NOMO-1 treated with DMSO at 0.1 percent for 48 hours (cell line): ENCODE data around the gene SLC15A1.
A peak's percentile ranks its signal among the peaks of the same experiment; 100 is the strongest.

Experiments used
- DNase-seq: peaks from one replicate; lab custom pipeline; 2025; ENCODE audit not compliant: unreplicated experiment; lab: John Stamatoyannopoulos, UW

SLC15A1 gene

DNA sequence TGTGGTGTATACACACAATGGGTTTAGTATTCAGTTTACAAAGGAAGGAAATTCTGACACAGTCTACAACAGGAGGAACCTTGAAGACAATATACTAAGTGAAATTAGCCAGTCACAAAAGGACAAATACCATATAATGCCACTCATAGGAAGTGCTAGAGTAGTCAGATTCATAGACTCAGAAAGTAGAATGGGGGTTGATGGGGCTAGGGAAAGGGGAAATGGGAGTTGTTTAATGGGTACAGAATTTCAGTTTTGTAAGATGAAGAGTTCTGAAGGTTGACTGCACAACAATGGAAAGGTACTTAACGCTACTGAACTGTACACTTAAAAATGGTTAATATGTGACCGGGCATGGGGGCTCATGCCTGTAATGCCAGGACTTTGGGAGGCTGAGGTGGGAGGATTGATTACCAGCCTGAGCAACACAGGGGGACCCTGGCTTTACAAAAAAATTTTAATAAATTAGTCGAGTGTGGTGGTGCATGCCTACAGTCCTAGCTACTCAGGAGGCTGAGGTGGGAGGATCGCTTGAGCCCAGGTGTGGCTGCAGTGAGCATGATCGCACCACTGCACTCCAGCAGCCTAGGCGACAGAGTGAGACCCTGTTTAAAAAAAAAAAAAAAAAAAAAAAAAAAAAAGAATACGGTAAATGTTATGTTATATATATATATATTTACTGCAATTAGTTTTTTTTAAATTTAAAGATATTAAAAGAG, 45.0 kb downstream of the SLC15A1 start:
- no peak for DNase-seq

DNA sequence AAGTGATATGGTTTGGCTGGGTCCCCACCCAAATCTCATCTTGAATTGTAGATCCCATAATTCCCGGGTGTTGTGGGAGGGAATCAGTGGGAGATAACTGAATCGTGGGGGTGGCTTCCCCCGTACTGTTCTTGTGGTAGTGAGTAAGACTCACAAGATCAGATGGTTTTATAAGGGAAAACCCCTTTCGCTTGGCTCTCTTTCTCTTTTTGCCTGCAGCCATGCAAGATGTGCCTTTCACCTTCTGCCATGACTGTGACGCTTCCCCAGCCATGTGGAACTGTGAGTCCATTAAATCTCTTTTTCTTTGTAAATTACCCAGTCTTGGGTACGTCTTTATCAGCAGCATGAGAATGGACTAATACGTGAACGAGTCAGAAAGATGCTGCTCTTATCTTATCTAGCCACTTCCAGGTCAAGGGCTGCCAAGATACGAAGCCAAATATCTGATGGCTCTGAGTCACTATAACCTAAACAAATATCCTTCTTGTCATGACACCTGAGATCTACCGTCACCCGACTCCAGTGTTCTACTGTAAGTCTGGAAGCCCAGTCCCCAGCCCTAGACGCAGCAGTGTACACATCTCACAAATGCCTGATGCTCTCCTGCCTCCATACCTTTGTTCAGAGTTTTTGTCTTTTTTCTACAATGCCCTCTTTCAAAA, 45.9 kb downstream of the SLC15A1 start:
- no peak for DNase-seq

GRCh38 chr13:98697791-98698190, 54.7 kb downstream of the SLC15A1 start:
- no peak for DNase-seq

GRCh38 chr13:98693756-98694155, 58.7 kb downstream of the SLC15A1 start:
- DNase-seq: no peak

DNA sequence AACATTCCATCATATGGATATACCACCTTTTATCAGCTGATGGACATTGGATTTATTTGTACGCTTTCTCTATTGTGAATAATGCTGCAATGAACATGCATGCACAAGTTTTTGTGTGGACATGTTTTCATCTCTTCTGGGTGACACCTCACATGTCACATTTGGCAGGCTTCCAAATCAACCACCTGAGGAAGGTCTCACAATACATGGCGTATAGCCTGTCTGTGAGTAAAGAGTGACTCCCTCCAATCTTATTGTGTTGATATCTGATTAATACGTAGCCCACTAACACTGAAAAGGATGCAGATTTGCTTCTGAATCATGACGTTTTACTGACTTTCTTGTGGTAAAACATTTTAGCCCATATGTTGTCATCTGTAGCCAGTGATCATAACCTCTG, 61.1 kb downstream of the SLC15A1 start:
- no peak for DNase-seq

DNA sequence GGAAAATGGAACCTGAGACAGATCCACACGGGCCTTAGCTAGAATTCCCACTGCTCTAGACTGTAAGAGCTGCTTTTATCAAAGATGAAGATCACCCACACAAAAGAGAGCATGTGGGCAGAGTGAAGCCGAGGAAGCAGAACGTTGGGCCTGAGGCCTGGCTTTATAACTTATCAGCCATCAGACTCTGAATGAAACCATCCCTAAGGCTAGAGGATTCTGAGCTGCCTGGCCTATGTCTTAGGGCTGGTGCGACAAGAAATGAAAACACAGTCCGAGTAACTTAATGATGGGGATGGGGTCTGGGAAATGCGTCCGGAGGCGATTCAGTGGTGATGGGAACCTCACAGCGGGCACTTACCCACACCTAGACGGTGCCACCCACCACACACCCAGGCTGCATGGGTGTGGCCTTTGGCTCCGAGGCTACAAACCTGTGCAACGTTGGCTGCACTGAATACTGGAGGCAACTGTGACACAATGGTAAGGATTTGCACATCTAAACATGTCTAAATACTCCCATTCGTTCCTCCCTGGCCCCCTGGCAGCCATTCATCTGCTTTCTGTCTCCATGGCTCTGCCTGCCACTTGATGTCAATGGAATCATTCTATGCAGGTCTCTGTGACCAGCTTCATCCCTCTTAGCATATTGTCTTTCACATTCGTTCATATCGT, 62.0 kb downstream of the SLC15A1 start:
- DNase-seq: no peak

DNA sequence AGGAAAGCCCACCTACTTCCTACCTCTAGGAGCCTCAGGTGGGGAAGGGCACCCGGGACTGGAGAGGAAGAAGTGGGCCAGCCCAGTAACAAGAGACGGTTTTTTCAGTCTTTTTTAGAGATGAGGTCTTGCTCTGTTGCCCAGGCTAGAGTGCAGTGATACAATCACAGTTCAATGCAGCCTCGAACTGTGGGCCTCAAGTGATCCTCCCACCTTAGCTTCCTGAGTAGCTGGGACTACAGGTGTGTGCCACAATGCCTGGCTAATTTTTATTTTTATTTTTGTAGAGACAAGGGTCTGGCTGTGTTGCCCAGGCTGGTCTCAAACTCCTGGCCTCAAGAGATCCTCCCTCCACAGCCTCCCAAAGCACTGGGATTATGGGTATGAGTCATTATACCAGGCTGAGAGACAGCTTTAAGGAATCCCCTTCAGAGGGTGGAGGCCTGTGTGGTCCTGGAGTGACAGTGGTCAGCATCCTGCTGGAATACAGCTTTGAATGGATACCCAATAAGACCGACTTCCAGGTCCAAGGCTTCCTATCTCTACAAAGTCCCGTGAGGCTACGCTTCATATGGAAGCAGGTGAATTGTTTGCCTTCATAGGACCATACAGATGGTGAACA, 63.0 kb downstream of the SLC15A1 start:
- DNase-seq: no peak

- no peak for DNase-seq
Observed at GRCh38 chr13:98688373-98688772, 64.1 kb downstream of the SLC15A1 start.

- DNase-seq: no peak
Observed at GRCh38 chr13:98687319-98687718, 65.2 kb downstream of the SLC15A1 start.

DNA sequence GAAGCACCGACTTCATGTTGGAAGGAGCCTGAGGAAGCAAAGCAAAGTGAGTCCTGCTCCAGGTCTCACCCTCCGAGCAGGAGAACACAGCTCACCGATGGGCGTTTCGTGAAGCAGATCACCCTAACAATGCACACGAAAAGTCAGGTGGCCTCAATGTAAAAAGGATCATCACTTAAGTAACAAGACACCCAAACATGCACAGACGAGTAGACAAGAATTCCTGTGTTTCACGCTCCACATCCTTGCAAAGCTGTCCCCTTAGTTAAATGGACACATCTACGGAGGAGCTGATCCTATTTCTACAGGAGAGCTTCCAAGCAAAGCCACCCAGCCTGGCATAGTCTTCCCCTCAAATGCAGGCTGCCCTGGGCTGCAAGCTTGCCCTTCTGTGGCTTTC, 66.2 kb downstream of the SLC15A1 start:
- no peak for DNase-seq

DNA sequence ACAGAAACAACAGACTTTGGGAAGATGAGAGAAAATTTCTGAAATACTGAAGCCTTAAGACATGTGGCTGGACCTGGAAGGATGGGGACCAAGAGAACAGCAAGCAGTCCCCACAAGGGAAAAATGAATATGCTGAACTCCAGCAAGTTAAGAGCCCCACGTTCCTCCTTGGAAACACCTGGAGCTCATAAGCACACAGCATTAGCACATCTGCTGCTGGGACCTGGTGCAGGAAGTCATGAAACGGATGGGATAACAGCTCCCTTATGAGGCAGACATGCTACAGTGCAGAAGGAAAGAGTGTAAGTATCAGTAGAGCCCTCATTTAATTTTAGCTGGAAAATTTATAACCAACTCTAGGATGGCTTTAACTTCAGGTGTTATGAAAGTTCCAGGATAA, 67.3 kb downstream of the SLC15A1 start:
- no peak for DNase-seq

DNA sequence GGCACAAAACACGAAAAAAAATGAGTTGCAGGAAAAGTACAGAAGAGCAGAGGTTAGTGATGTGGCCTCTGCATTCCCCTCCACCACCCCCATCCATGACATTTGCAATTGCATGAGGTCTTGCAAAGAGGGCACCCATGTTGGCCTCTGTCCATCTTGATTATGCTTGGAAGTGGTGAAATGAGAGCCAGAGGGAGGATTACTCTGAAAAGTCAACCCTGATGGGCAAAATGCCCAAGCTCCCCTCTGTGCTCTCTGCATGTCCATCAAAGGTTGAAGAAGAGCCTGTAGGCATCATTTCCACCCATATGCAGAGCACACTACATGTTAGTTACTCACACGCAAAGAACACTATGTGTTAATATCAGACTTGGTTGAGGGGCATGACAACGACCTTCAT, 71.4 kb downstream of the SLC15A1 start:
- DNase-seq: no peak

- DNase-seq: no peak
Observed at GRCh38 chr13:98678741-98679140, 73.7 kb downstream of the SLC15A1 start.

- DNase-seq: no peak
Observed at GRCh38 chr13:98677398-98677797, 75.1 kb downstream of the SLC15A1 start.

DNA sequence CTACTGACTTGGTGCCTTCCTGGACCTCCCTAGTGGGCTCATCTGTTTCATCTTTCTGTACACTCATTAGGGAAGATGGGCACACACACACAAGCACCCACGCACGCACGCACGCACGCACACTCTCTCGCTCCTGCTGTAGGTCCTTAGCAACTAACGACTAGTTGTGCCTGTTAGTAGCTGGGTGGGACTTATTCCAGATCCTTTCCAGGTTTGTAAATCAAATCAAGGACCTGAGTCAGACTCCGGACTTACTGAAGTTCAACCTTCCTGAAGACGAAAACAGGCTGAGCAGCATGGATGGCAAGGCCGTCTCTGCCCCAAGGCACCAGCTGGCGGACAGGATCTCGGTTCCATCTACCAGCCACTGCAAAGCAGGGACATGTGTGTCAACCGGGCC, 76.2 kb downstream of the SLC15A1 start:
- no peak for DNase-seq

- no peak for DNase-seq
Observed at GRCh38 chr13:98675837-98676236, 76.6 kb downstream of the SLC15A1 start.

DNA sequence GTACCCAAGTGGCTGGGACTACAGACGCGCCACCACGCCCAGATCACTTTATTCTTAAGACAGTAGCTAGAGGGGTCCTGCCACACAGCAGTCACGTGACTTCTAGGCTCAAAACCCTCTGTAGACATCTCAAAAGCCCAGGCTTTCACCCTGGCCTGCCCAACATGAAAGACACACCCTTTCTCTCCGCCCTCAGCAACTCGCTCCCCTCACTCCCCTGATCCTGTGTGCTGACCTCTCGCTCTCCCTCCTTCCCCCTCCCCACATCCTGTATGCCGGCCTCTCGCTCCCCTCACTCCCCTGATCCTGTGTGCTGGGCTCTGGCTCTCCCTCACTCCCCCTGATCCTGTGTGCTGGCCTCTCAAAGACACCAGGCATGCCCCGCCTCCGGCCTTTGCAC, 77.4 kb downstream of the SLC15A1 start:
- no peak for DNase-seq

DNA sequence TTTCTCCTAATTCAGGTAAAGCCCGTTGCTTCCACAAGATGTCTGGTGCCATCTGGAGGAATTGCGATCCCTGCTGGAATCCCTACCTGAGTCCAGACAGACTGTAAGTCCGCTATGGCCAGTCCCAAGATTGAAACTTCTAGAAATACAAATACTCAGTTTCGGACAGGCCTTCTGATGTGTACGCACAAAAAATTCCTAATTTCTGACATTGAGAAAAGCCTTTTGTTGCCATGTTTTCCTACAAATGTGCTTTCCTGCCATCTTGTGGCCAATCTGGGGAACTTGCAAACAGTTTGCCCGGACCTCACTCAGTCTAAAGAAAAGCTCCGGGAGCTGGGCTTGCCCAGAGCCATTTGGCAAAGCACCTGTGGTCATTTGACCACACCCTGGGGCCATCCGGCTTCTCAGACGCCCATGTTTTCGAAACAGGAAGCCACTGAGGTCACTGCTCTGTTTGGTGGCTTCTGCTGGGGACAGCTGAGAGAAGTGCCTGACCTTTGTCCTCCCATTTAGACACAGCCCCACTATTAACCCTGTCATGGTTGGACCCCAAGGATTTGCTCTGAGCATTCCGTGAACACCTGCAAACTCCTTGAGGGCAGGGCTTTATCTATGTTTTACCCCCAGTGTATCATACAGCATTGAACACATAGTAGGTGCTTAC, 79.4 kb downstream of the SLC15A1 start:
- DNase-seq: peak; percentile 77

DNA sequence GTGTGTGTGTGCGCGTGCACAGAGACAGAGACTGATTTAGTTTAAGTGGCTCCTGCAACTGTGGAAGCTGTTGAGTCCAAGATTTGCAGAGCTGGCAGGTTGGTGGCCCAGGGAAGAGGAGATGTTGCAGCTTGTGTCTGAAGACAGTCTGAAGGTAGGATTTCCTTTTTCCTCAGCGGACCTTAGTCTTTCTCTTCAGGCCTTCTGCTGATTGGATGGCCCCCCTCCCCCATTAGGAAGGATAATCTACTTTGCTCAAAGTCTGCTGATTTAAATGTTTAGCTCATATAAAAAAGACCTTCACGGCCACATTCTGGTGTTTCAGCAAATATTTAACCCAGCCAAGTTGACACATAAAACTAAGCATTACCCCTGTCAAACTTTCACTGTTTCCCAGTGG, 84.3 kb downstream of the SLC15A1 start:
- DNase-seq: no peak

- DNase-seq: no peak
Observed at GRCh38 chr13:98665638-98665995, 86.9 kb downstream of the SLC15A1 start.

DNA sequence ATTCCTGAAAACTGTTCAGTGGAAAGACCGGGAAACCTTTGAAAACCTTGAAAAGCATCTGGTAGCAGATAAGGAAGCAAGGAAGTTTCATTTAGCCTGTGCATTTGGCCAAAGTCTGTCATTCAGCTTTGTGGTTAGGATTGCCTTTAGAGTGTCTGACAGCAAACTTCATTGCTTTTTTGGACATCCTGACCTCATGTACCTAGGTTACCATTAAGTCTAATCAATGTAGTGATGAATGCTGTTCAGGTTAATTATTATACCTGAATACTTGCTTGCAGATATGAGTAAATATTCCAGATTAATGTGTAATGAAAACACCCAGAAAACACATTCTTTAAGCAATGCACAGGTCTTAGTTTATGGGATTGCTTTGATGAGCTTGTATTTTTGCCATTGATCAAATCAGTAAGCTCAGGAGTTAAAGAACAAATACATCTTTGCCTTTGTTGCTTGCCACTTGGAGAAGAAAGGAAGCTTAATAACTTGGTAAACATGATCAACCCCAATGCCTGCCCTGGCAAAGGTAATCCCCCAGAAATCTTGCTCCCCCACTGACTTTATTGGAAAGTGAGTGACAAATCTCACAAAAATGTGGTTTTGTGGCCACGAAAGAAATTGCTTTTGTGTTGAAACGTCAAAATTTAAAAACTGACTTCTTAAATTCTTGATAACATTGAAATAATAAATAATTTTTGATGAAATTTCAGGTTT, 87.4 kb downstream of the SLC15A1 start:
- DNase-seq: no peak
